Suprapubic skin (tissue), 4 donors: ENCODE results near the gene PTPRN2. TPM values are rescaled to one million over a fixed set of nuclear protein-coding genes. Genes with fewer than 3 reads are reported as not detected.

Source experiments
- DNase-seq, 2 donors: peaks; one replicate each; pipeline ENCODE4 v3.0.0-alpha.2; 2019; ENCODE audit warnings: low spot score in 2 of 2
- H3K27ac ChIP-seq: fragments of 200-600 bp; sonication (generic); one replicate; pipeline ENCODE4 v1.5.1; 2019
- H3K27me3 ChIP-seq: fragments of 200-600 bp; sonication (generic); one replicate; pipeline ENCODE4 v1.5.1; 2019
- H3K36me3 ChIP-seq: fragments of 200-600 bp; sonication (generic); one replicate; pipeline ENCODE4 v1.5.1; 2019
- H3K4me1 ChIP-seq: fragments of 200-600 bp; sonication (generic); one replicate; pipeline ENCODE4 v1.5.1; 2019
- H3K4me3 ChIP-seq: fragments of 200-600 bp; sonication (generic); one replicate; pipeline ENCODE4 v1.5.1; 2019; ENCODE audit warnings: mild to moderate bottlenecking
- H3K9me3 ChIP-seq: fragments of 200-600 bp; sonication (generic); one replicate; pipeline ENCODE4 v1.5.1; 2019
- CTCF ChIP-seq, 2 donors: fragments of 200-600 bp in 1 of 2; fragments of 450-650 bp in 1 of 2; sonication (generic) in 1 of 2; IDR thresholded peaks; one replicate each; pipeline ENCODE4 v1.5.1; 2016 to 2019; ENCODE audit warnings: antibody characterized with exemption in 2 of 2, mild to moderate bottlenecking in 1 of 2, moderate library complexity in 1 of 2
- EP300 ChIP-seq: sonication (generic); formaldehyde crosslinking; IDR thresholded peaks from one replicate; pipeline ENCODE4 v1.6.1; 2017; ENCODE audit warnings: antibody characterized with exemption
- POLR2A ChIP-seq, 2 donors: fragments of 450-650 bp; IDR thresholded peaks; one replicate each; pipeline ENCODE4 v1.6.1; 2017; ENCODE audit warnings: antibody characterized with exemption in 2 of 2, mild to moderate bottlenecking in 2 of 2, moderate library complexity in 2 of 2
- POLR2AphosphoS5 ChIP-seq, 3 donors: sonication (generic); formaldehyde crosslinking; IDR thresholded peaks; one replicate each; pipeline ENCODE4 v1.6.1; 2017; ENCODE audit warnings: antibody characterized with exemption in 3 of 3
- WGBS: methylation state at CpG from one replicate; pipeline ENCODE4 v1.1.5; 2018; 5-methylcytosine and 5-hydroxymethylcytosine counted together
- total RNA-seq, 4 donors: library from RNA; depleted of rRNA; stranded (reverse); fragments of >200 nt; gene quantifications; one replicate each; pipeline ENCODE4 v1.1.0, GENCODE V29; 2016

PTPRN2 gene
- total RNA-seq, 4 donors from 2014 or later = 0.23 to 1.8 (median 1.3) TPM

- H3K4me3 ChIP-seq = no peak overlapping the region
- WGBS = 78% methylated on average over 23 of the region's 29 CpGs
- H3K27ac ChIP-seq = no peak overlapping the region
- peaks cover 7% of the 10 kb centered on the region for H3K27me3 ChIP-seq
- H3K9me3 ChIP-seq = no peaks in the 10 kb centered on the region
- no peaks in the 10 kb centered on the region for H3K4me1 ChIP-seq
- H3K36me3 ChIP-seq = no peaks in the 10 kb centered on the region
- no peak for DNase-seq
- TF ChIP-seq POLR2A (IDR thresholded peaks at IDR 0.05) = no peak
- no peak for TF ChIP-seq EP300
- no peak for TF ChIP-seq CTCF (IDR thresholded peaks at IDR 0.05)
- TF ChIP-seq POLR2AphosphoS5 (IDR thresholded peaks at IDR 0.05) = no peak
Measured at GRCh38 chr7:158006841-158007696, 580.6 kb downstream of the PTPRN2 start.

GRCh38 chr7:158005531-158005930 is 582.1 kb downstream of the PTPRN2 start:
- Histone ChIP-seq H3K9me3 (no peaks in the 10 kb centered on the region), H3K4me3 (no peak overlapping the region), H3K27ac (no peak overlapping the region), H3K27me3 (peaks cover 7% of the 10 kb centered on the region), H3K4me1 (peaks cover 10% of the 10 kb centered on the region), H3K36me3 (no peaks in the 10 kb centered on the region)
- no peak for DNase-seq
- TF ChIP-seq CTCF (IDR thresholded peaks at IDR 0.05) = no peak
- TF ChIP-seq POLR2A (IDR thresholded peaks at IDR 0.05) = no peak
- no peak for TF ChIP-seq EP300
- TF ChIP-seq POLR2AphosphoS5 (IDR thresholded peaks at IDR 0.05) = no peak
- 67% methylated on average over 12 of the region's 12 CpGs for WGBS

GRCh38 chr7:158004123-158004490 is 583.5 kb downstream of the PTPRN2 start:
- no peak for TF ChIP-seq CTCF (IDR thresholded peaks at IDR 0.05)
- no peak for TF ChIP-seq POLR2A (IDR thresholded peaks at IDR 0.05)
- no peak for TF ChIP-seq POLR2AphosphoS5 (IDR thresholded peaks at IDR 0.05)
- no peak for TF ChIP-seq EP300
- H3K27ac ChIP-seq = no peak overlapping the region
- H3K36me3 ChIP-seq = no peaks in the 10 kb centered on the region
- no peak for DNase-seq
- no peak overlapping the region for H3K4me3 ChIP-seq
- peaks cover 3% of the 10 kb centered on the region for H3K27me3 ChIP-seq
- H3K4me1 ChIP-seq = peaks cover 10% of the 10 kb centered on the region
- 36% methylated on average over 2 of the region's 2 CpGs for WGBS
- H3K9me3 ChIP-seq = no peaks in the 10 kb centered on the region

- Histone ChIP-seq H3K4me3 (no peak overlapping the region), H3K27me3 (peaks cover 3% of the 10 kb centered on the region), H3K27ac (no peak overlapping the region), H3K36me3 (no peaks in the 10 kb centered on the region), H3K4me1 (peaks cover 10% of the 10 kb centered on the region), H3K9me3 (no peaks in the 10 kb centered on the region)
- 75% methylated on average over 20 of the region's 23 CpGs for WGBS
- DNase-seq = no peak
- no peak for TF ChIP-seq CTCF (IDR thresholded peaks at IDR 0.05)
- no peak for TF ChIP-seq POLR2AphosphoS5 (IDR thresholded peaks at IDR 0.05)
- no peak for TF ChIP-seq POLR2A (IDR thresholded peaks at IDR 0.05)
- TF ChIP-seq EP300 = no peak
Measured at GRCh38 chr7:158003441-158004122, 584.0 kb downstream of the PTPRN2 start.

GRCh38 chr7:158002486-158003080 is 585.0 kb downstream of the PTPRN2 start:
- TF ChIP-seq POLR2A (IDR thresholded peaks at IDR 0.05) (no peak), POLR2AphosphoS5 (IDR thresholded peaks at IDR 0.05) (no peak), CTCF (IDR thresholded peaks at IDR 0.05) (no peak), EP300 (no peak)
- Histone ChIP-seq H3K36me3 (no peaks in the 10 kb centered on the region), H3K27ac (no peak overlapping the region), H3K4me1 (peaks cover 10% of the 10 kb centered on the region), H3K4me3 (no peak overlapping the region), H3K9me3 (no peaks in the 10 kb centered on the region), H3K27me3 (peaks cover 3% of the 10 kb centered on the region)
- 89% methylated on average over 13 of the region's 17 CpGs for WGBS
- DNase-seq = no peak
